Osteocyte (in vitro differentiated cells): Measurements from ENCODE around the gene GFER. TPM values are rescaled to one million over a fixed set of nuclear protein-coding genes. Genes with fewer than 3 reads are reported as not detected.

Experiments used
- DNase-seq: peaks from one replicate; pipeline ENCODE4 v3.0.0; 2021; ENCODE audit warnings: mixed read lengths; ENCODE audit not compliant: unreplicated experiment; ENCODE audit errors: extremely low spot score
- H3K27ac Mint-ChIP-seq: one replicate; pipeline ENCODE4 v1.8.0; 2021; ENCODE audit warnings: mild to moderate bottlenecking, mixed read lengths; ENCODE audit not compliant: unreplicated experiment
- H3K27me3 Mint-ChIP-seq: one replicate; pipeline ENCODE4 v1.8.0; 2021; ENCODE audit warnings: mixed read lengths; ENCODE audit not compliant: unreplicated experiment
- H3K36me3 Mint-ChIP-seq: one replicate; pipeline ENCODE4 v1.8.0; 2021; ENCODE audit warnings: mixed read lengths; ENCODE audit not compliant: unreplicated experiment
- H3K4me1 Mint-ChIP-seq: one replicate; pipeline ENCODE4 v1.8.0; 2021; ENCODE audit warnings: mixed read lengths; ENCODE audit not compliant: unreplicated experiment
- H3K4me3 Mint-ChIP-seq: one replicate; pipeline ENCODE4 v1.8.0; 2021; ENCODE audit warnings: mild to moderate bottlenecking, moderate library complexity, mixed read lengths; ENCODE audit not compliant: unreplicated experiment
- H3K9me3 Mint-ChIP-seq: one replicate; pipeline ENCODE4 v1.8.0; 2021; ENCODE audit warnings: mixed read lengths; ENCODE audit not compliant: unreplicated experiment
- CTCF ChIP-seq: fragments of 200-600 bp; sonication (generic); IDR thresholded peaks from 2 replicates; pipeline ENCODE4 v1.5.0; 2021; ENCODE audit warnings: antibody characterized with exemption, mild to moderate bottlenecking, moderate library complexity
- total RNA-seq: library from RNA; stranded (reverse); gene quantifications from 2 replicates; pipeline ENCODE4 v1.2.1, GENCODE V29; 2021

The GFER gene
- total RNA-seq, 1 donor from 2014 or later, result 24.7 TPM

- peak overlapping the region; percentile 44 for H3K27ac Mint-ChIP-seq
- peaks cover 11% of the 10 kb centered on the region for H3K4me1 Mint-ChIP-seq
- no peaks in the 10 kb centered on the region for H3K9me3 Mint-ChIP-seq
- TF ChIP-seq CTCF, result no peak
- no peaks in the 10 kb centered on the region for H3K27me3 Mint-ChIP-seq
- no peaks in the 10 kb centered on the region for H3K36me3 Mint-ChIP-seq
- no peak overlapping the region for H3K4me3 Mint-ChIP-seq
- DNase-seq, result no peak
These were observed 31.3 kb downstream of the GFER start for GRCh38 chr16:2015117-2015946.

- no peak for DNase-seq
- Mint-ChIP-seq H3K27me3 (peaks cover 4% of the 10 kb centered on the region), H3K4me1 (peaks cover 15% of the 10 kb centered on the region), H3K27ac (peak overlapping the region; percentile 38), H3K4me3 (no peak overlapping the region), H3K36me3 (no peaks in the 10 kb centered on the region), H3K9me3 (no peaks in the 10 kb centered on the region)
- TF ChIP-seq CTCF, result no peak
These were observed 31.9 kb downstream of the GFER start for GRCh38 chr16:2015947-2016208.

GRCh38 chr16:2016407-2016922 lies 32.5 kb downstream of the GFER start:
- Mint-ChIP-seq H3K4me3 (no peak overlapping the region), H3K9me3 (no peaks in the 10 kb centered on the region), H3K27ac (no peak overlapping the region), H3K36me3 (no peaks in the 10 kb centered on the region), H3K27me3 (peaks cover 6% of the 10 kb centered on the region), H3K4me1 (peaks cover 16% of the 10 kb centered on the region)
- TF ChIP-seq CTCF, result peak; percentile 51
- no peak for DNase-seq

- H3K27me3 Mint-ChIP-seq, result peaks cover 8% of the 10 kb centered on the region
- TF ChIP-seq CTCF, result no peak
- no peak within 1 kb of the TSS for H3K27ac Mint-ChIP-seq
- no peak for DNase-seq
- no peaks in the 10 kb centered on the region for H3K36me3 Mint-ChIP-seq
- peak within 1 kb of the TSS; percentile 32 for H3K4me3 Mint-ChIP-seq
- no peaks in the 10 kb centered on the region for H3K9me3 Mint-ChIP-seq
- peaks cover 29% of the 10 kb centered on the region for H3K4me1 Mint-ChIP-seq
These were observed 35.5 kb downstream of the GFER start, which contains the start of gene NPW for GRCh38 chr16:2019518-2019920. Gene NPW (plus strand): TSS chr16:2019785.

GRCh38 chr16:2019921-2020831 lies 36.2 kb downstream of the GFER start:
- Mint-ChIP-seq H3K4me1 (peaks cover 27% of the 10 kb centered on the region), H3K36me3 (no peaks in the 10 kb centered on the region), H3K9me3 (no peaks in the 10 kb centered on the region), H3K27me3 (peaks cover 8% of the 10 kb centered on the region), H3K4me3 (peak overlapping the region; percentile 32), H3K27ac (no peak overlapping the region)
- no peak for DNase-seq
- TF ChIP-seq CTCF, result no peak
